Right atrium auricular region (tissue), 2 donors: ENCODE results near the gene RPL18A. TPM values are rescaled to one million over a fixed set of nuclear protein-coding genes. Genes with fewer than 3 reads are reported as not detected.

Experiments used
- DNase-seq: peaks from one replicate; pipeline ENCODE4 v3.0.0-alpha.2; 2019; ENCODE audit warnings: low spot score
- H3K27ac ChIP-seq, 2 donors: fragments of 200-600 bp; sonication (generic); 1 replicate in 1 of 2; 2 replicates in 1 of 2; pipeline ENCODE4 v1.5.1; 2016 to 2019
- H3K27me3 ChIP-seq, 2 donors: fragments of 200-600 bp; sonication (generic); one replicate each; pipeline versions ENCODE4 v1.5.1 to v1.6.0; 2017 to 2019
- H3K36me3 ChIP-seq: fragments of 200-600 bp; sonication (generic); one replicate; pipeline ENCODE4 v1.5.1; 2016
- H3K4me1 ChIP-seq, 2 donors: fragments of 200-600 bp; sonication (generic); one replicate each; pipeline versions ENCODE4 v1.5.1 to v1.6.0; 2017 to 2019
- H3K4me3 ChIP-seq, 2 donors: fragments of 200-600 bp; sonication (generic); 1 replicate in 1 of 2; 2 replicates in 1 of 2; pipeline ENCODE4 v1.5.1; 2017 to 2019; ENCODE audit warnings: mild to moderate bottlenecking in 1 of 2, moderate library complexity in 1 of 2
- H3K9me3 ChIP-seq, 2 donors: fragments of 200-600 bp; sonication (generic); one replicate each; pipeline ENCODE4 v1.5.1; 2019
- total RNA-seq, 2 donors: library from RNA; depleted of rRNA; stranded (reverse); fragments of >200 nt; gene quantifications; one replicate each; pipeline ENCODE4 v1.1.0, GENCODE V29; 2016
- TF ChIP-seq, protein P1 (sequence below), 2 donors: fragments of 200-600 bp; sonication (generic); IDR thresholded peaks; one replicate each; pipeline ENCODE4 v1.5.1; 2019; ENCODE audit warnings: antibody characterized with exemption in 2 of 2

Gene RPL18A
- total RNA-seq, 2 donors from 2014 or later, result 496 to 916 TPM

DNA sequence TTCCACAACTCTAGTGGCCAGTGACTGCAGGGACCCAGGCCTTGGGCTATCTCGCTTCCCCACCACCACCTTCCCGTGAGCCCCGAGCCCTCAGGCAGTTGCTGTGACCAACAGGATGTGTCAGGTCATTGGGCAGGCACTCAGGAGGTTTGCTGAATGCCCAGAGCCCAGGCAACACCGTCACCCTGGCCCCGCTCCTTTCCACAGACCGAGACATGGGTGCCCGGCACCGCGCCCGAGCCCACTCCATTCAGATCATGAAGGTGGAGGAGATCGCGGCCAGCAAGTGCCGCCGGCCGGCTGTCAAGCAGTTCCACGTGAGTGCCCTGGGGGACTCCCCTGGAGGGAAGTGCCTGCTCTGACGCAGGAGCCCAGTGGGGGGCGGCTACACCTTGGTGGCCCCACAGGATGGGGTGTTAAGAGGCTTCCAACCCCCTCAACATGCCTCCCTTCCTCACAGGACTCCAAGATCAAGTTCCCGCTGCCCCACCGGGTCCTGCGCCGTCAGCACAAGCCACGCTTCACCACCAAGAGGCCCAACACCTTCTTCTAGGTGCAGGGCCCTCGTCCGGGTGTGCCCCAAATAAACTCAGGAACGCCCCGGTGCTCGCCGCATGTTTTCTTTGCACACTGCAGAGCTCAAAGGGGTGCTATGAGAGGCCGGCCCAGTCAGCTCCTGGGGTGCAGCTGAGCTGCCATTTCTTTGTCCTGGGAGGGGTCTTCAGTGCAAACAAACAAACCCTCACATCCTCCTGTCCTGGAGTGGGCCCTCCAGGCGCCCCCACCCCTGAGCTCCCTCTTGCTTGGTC, 3.2 kb downstream of the RPL18A start:
- no peaks in the 10 kb centered on the region for H3K27me3 ChIP-seq
- no peak overlapping the region for H3K27ac ChIP-seq
- H3K36me3 ChIP-seq, result peaks cover 52% of the 10 kb centered on the region
- TF ChIP-seq, protein P1, sequence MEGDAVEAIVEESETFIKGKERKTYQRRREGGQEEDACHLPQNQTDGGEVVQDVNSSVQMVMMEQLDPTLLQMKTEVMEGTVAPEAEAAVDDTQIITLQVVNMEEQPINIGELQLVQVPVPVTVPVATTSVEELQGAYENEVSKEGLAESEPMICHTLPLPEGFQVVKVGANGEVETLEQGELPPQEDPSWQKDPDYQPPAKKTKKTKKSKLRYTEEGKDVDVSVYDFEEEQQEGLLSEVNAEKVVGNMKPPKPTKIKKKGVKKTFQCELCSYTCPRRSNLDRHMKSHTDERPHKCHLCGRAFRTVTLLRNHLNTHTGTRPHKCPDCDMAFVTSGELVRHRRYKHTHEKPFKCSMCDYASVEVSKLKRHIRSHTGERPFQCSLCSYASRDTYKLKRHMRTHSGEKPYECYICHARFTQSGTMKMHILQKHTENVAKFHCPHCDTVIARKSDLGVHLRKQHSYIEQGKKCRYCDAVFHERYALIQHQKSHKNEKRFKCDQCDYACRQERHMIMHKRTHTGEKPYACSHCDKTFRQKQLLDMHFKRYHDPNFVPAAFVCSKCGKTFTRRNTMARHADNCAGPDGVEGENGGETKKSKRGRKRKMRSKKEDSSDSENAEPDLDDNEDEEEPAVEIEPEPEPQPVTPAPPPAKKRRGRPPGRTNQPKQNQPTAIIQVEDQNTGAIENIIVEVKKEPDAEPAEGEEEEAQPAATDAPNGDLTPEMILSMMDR (IDR thresholded peaks at IDR 0.05), result no peak
- DNase-seq, result no peak
- H3K4me3 ChIP-seq, result no peak overlapping the region
- peaks cover 0 to 23% of the 10 kb centered on the region in 2 donors for H3K4me1 ChIP-seq
- no peaks in the 10 kb centered on the region for H3K9me3 ChIP-seq

- Histone ChIP-seq H3K27me3 (no peaks in the 10 kb centered on the region), H3K36me3 (peaks cover 52% of the 10 kb centered on the region), H3K4me1 (peaks cover 0 to 23% of the 10 kb centered on the region in 2 donors), H3K4me3 (no peak overlapping the region), H3K9me3 (no peaks in the 10 kb centered on the region), H3K27ac (no peak overlapping the region)
- DNase-seq, result no peak
- TF ChIP-seq, protein P1 (IDR thresholded peaks at IDR 0.05), result no peak
Measured at GRCh38 chr19:17863520-17864182, 3.9 kb downstream of the RPL18A start.

GRCh38 chr19:17865364-17866311, 5.9 kb downstream of the RPL18A start:
- peaks cover 52% of the 10 kb centered on the region for H3K36me3 ChIP-seq
- H3K27me3 ChIP-seq, result no peaks in the 10 kb centered on the region
- no peak overlapping the region for H3K27ac ChIP-seq
- no peaks in the 10 kb centered on the region for H3K9me3 ChIP-seq
- no peak for DNase-seq
- peaks cover 0 to 13% of the 10 kb centered on the region in 2 donors for H3K4me1 ChIP-seq
- no peak overlapping the region for H3K4me3 ChIP-seq
- TF ChIP-seq, protein P1 (IDR thresholded peaks at IDR 0.05), result no peak

DNA sequence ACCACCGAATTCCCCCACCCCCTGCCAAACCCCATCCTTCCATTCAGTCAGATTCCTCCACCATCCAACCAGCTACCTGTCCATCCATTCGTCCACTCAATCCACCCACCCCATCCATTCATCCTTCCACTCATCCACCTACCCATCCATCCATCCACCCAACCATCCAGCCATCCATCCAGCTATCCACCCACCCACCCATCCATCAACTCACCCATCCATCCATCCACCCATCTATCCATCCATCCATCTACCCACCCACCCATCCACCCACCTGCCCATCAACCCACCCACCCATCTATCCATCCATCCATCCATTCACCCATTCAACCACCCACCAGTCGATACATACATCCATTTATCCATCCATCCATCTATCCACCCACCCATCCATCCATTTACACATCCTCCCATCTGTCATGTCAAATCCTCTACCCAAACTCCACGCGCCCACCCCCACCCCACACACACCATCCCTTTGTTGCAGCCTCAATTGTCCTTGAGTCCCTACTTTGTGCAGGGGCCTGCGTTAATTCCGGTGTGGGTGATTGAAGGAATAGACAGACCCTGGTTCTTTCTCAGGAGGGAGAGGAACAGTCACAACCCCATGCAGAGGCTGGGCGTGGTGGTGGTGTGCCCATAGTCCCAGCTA, 6.7 kb downstream of the RPL18A start:
- Histone ChIP-seq H3K27me3 (peaks cover 3 to 6% of the 10 kb centered on the region in 2 donors), H3K9me3 (no peaks in the 10 kb centered on the region), H3K36me3 (peaks cover 47% of the 10 kb centered on the region), H3K4me1 (peaks cover 0 to 6% of the 10 kb centered on the region in 2 donors), H3K4me3 (no peak overlapping the region), H3K27ac (no peak overlapping the region)
- DNase-seq, result no peak
- TF ChIP-seq, protein P1 (IDR thresholded peaks at IDR 0.05), result no peak

DNA sequence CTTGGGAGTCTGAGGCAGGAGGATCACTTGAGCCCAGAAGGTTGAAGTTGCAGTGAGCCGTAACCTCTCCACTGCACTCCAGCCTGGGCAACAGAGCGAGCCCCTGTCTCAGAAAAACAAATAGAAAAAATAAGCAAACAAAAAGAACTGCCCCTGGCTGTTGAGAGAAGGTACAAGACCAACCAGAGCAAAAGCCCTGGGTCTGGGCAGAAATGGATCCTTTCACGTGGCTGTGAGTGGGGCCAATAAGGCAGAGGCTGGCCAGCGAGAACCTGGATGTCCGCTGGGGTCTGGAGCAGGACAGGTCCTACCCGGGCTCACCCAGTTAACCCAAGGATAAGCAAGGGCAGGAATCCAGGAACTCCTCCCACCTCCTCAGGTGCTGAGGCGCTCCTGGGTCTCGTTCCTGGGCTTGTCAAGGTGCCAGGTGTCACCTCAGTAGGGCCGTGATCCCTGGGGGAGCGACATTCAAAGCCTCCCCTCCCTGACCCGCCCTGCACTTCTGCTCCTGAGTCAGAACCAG, 7.3 kb downstream of the RPL18A start:
- H3K4me1 ChIP-seq, result peaks cover 0 to 6% of the 10 kb centered on the region in 2 donors
- no peak for DNase-seq
- TF ChIP-seq, protein P1 (IDR thresholded peaks at IDR 0.05), result no peak
- no peaks in the 10 kb centered on the region for H3K9me3 ChIP-seq
- H3K36me3 ChIP-seq, result peaks cover 41% of the 10 kb centered on the region
- H3K27ac ChIP-seq, result no peak overlapping the region
- H3K4me3 ChIP-seq, result no peak overlapping the region
- H3K27me3 ChIP-seq, result peaks cover 8 to 12% of the 10 kb centered on the region in 2 donors
